Retinal pigment epithelial cell (primary cell): ENCODE measurements around the gene POLD3.

Experiments
- DNase-seq: peaks from one replicate; pipeline ENCODE4 v3.0.0-alpha.2; 2010; ENCODE audit warnings: low read depth
- H3K4me3 ChIP-seq: 2 replicates; pipeline ENCODE4 v1.5.1; 2011; ENCODE audit warnings: mild to moderate bottlenecking, low read length, control low read depth, moderate library complexity
- TF ChIP-seq, protein P1 (sequence below): conservative IDR thresholded peaks from 2 replicates; pipeline ENCODE4 v1.5.1; 2011; ENCODE audit warnings: low read depth, low read length, control low read depth, inconsistent platforms

The POLD3 gene

DNA sequence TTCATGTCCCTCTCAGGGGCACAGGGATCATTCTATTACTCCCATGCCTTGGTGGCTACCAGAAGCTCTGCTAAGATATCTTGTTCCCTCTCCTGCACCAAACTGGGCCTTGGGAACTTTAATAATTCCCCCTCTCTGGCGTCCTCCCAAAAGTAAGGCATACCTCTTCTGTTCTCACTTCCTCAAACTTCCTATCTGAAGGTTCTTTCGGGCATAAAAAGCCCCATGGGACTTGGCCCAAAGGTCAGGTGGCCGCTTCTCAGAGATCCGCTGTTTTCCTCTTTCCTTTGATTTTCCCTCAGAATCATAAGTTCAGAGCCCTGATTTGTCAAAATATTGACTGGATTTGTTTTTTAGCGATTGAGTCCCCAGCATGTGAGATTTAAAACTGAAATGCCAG, 13.0 kb downstream of the POLD3 start:
- DNase-seq: no peak
- TF ChIP-seq, protein P1, sequence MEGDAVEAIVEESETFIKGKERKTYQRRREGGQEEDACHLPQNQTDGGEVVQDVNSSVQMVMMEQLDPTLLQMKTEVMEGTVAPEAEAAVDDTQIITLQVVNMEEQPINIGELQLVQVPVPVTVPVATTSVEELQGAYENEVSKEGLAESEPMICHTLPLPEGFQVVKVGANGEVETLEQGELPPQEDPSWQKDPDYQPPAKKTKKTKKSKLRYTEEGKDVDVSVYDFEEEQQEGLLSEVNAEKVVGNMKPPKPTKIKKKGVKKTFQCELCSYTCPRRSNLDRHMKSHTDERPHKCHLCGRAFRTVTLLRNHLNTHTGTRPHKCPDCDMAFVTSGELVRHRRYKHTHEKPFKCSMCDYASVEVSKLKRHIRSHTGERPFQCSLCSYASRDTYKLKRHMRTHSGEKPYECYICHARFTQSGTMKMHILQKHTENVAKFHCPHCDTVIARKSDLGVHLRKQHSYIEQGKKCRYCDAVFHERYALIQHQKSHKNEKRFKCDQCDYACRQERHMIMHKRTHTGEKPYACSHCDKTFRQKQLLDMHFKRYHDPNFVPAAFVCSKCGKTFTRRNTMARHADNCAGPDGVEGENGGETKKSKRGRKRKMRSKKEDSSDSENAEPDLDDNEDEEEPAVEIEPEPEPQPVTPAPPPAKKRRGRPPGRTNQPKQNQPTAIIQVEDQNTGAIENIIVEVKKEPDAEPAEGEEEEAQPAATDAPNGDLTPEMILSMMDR: no peak
- H3K4me3 ChIP-seq: no peak overlapping the region

DNA sequence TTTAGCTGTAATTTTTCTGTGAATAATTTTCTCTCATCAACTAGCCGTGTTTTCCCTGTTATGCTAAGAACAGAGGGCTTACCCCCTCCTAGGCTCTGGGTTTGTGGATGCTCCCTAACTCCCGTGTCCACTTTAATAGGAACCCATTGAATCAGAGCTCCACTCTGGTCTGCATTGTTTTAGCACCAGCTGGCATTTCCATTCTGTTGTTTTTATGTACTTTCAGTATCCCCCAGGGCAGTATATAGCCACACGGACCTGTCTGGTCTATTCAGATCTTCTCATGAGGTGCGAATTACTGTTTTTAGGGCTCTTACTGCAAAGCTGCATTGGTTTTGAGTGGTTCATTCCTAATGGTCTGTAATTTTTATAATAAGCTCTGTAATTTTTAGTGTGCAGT, 16.0 kb downstream of the POLD3 start:
- TF ChIP-seq, protein P1: no peak

DNA sequence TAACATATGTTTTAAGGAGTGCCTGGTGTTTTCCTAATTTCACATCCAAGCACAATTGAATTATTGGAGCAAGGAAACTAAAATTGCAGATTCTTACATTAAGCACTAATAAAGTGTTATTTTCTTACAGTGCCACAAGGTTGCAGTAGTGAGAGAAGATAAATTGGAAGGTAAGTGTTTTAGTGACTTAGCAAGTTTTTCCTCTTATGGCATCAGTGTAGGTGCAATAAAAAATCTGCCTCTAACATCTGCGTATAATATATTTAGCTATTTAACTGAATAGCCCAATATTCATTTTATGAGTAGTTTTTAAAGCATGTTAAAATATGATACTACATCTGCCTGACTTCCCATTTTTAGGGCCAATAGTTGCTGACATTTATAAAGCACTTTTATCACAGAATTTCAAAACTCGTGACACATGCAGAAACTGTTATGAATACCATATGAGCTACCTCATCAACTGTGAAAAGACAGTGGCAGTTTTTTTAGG, 19.0 kb downstream of the POLD3 start:
- DNase-seq: peak; percentile 21
- TF ChIP-seq, protein P1: peak; percentile 47
- H3K4me3 ChIP-seq: no peak overlapping the region

More for the DNA sequence above, 16.0 kb downstream of the POLD3 start:
- no peak for DNase-seq
- H3K4me3 ChIP-seq: no peak overlapping the region

DNA sequence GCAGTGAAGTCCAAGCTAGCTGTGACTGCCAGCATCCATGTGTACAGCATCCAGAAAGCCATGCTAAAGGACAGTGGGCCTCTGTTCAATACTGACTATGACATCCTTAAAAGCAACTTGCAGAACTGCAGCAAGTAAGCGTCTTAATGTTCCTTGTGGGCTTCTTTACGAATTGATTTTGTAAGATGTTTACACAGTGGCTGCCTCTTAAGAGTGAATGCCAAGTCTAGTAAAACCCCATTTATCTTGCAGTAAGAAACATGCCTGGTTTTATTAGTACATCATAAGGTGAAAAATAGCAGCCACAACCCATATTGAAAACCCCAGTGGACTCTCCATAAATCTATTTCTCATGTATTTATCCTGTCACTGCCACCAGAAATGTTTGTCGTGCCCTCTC, 20.5 kb downstream of the POLD3 start:
- DNase-seq: no peak
- H3K4me3 ChIP-seq: no peak overlapping the region
- TF ChIP-seq, protein P1: no peak

DNA sequence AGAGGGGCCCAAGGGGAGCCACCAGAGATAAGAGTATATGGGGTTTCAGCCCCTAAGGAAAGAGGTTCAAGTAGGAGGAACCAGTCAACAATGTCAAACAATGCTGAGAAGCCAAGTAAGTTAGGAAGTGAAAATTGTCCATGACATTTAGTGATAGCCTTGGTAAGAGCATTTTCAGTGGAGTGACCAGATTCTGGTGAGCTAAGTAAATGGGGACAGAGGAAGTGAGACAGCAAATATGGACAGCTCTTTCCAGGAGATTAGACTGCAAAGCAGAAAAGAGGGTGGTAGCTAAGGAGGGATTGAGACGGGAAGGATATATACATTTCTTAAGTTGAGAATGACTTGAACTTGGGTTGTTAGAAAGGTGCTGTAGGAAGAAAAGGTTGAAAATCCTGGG, 22.9 kb downstream of the POLD3 start:
- no peak overlapping the region for H3K4me3 ChIP-seq
- TF ChIP-seq, protein P1: no peak
- DNase-seq: no peak

DNA sequence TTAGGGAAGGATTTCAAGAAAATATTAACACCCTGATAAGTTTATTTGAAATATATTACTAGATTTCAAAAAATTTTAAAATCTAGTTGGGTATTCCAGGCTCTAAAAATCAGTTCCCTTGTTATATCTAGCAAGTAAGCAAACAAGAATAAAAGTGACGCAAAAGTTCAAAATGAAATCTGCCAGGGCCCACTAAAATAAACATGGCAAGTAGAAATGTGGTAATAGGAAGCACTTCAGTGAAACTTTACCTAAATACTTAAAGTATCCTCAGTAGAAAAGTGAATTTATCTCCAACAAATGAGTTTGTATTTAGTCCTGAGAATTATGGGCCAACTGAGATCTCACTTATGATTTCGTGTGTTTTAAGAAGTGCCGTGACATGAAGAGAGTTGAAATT, 23.6 kb downstream of the POLD3 start:
- no peak overlapping the region for H3K4me3 ChIP-seq
- TF ChIP-seq, protein P1: no peak
- DNase-seq: no peak

DNA sequence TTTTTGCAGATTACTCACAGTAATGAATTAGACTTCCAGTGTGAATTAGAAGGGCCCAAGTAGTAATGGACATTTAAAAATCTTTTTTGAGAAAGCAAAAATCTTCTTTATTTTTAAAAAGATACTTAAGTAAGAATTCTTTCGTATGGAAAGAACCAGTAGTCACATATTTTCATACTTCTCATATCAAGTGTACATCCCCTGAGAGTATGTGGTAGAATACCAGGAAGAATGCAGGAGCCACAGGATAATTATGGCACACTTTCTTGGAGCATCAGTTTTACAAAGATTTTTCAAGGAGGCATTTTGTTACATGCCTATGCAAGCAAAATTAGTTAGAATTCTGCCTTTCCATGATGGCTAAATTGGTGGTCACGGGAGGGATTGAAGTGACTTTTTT, 28.1 kb downstream of the POLD3 start:
- no peak for DNase-seq
- H3K4me3 ChIP-seq: no peak overlapping the region
- TF ChIP-seq, protein P1: no peak
